GM04504 (cell line): ENCODE results near the gene TMEM100.

Experiments used
- DNase-seq: peaks from one replicate; pipeline ENCODE4 v3.0.0-alpha.2; 2012; ENCODE audit warnings: low read depth

TMEM100 gene

DNA sequence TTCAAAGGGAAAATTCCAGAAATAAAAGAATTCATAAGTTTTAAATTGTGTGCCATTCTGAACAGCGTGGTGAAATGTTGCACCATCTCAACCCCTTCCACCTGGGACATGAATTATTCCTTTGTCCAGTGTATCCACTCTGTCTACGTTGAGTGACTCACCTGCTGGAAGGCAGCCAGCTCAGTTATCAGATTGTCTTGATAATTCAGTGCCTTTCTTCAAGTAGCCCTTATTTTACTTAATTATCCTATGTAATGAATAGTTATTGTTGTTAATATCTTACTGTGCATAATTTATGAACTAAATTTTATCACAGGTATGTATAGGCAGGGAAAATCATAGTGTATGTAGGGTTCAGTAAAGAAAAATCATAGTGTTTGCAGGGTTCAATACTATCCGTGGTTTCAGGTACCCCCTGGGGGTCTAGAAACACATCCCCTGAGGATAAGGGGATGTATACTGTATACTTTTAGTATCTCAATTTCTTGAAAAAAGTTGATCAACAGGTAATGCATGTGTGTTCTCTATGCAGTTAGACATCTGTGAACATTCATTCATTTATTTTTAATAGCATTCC is 20.5 kb upstream of the TMEM100 start:
- DNase-seq: no peak

DNA sequence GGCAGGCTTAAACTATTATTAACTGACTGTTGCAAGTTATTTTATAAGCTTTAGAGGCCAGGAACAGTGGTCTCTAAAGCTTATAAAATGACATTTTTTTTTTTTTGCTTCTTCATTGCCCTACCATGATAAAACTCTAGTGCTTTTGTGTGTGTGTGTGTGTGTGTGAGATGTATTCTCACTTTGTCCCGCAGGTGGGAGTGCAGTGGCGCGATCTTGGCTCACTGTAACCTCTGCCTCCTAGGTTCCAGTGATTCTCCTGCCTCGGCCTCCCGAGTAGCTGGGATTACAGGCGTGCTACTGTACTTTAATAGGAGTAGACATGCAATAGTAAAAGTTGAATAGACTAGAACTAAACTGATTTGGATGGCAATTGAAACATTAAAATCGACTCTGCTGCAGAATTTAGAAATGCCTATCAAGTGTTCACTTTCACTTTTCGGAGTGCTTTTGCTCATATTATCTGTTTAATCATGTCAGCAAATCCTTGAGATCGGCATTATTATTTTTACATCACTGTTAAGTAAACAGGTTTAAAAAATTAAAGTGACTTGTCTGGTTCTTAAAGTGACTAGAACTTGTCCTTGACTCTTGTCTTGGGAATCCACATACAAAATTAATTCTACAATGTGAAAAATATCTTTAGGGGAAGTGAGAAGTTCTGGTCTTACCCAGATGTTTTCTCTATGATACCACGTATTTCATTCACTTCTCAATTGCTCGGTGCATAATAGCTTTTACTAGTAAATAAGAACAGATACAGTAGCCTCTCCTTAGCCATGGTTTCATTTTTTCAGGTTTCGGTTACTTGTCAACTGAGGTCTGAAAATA is 19.8 kb upstream of the TMEM100 start:
- DNase-seq: no peak

DNA sequence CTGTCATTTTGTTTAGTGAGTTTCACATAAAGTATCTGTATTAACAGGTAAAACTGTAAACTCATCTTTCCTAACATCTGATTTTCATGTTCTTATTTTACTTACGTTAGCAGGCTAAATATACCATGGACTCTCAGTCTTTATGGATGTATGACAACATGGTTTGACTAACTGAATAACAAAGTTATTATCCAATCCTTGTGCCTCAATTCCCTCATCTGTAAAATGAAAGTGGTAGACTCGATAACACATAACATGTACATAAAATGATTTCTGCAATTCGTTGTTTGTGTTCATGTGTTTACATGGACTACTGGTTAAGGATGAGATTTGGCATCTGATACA is 18.7 kb upstream of the TMEM100 start:
- no peak for DNase-seq

DNA sequence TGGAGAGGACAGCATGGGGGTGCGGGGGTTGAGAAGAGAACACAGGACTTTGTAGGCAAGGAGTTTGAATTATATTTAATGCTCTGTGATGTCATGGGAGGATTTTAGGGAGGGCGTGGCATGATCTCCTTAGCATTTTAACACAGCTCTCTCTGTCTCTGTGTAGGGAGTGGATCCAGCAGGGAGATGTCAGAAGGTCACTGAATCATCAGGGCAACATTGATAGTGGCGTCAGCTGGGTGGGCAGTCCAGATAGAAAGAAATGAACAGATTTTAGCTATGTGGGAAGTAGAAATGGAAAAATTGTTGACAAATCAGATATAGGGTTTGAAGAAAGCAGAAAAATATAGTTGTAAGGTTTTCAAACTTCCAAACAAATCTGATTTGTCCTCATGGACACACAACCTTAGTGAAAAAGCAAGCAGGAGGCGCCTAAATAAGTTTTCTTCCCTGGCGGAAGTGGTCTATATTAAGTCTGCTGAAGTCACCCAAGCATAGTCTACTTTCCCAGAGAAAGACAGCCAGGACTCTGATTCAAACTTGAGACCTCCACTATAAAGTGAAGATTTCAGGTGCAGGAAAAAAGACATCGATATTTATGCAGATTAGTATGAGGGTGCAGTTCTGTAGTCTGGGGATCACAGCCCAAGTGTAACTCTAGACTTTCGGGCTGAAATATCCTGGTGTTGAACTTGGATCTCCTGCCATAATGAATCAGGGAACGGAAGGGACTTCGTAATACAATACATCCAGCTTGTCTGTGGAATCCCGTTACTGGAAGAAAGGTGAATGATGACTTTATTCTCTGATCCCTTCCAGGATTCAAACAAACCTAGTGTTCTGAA is 18.1 kb upstream of the TMEM100 start:
- no peak for DNase-seq

DNA sequence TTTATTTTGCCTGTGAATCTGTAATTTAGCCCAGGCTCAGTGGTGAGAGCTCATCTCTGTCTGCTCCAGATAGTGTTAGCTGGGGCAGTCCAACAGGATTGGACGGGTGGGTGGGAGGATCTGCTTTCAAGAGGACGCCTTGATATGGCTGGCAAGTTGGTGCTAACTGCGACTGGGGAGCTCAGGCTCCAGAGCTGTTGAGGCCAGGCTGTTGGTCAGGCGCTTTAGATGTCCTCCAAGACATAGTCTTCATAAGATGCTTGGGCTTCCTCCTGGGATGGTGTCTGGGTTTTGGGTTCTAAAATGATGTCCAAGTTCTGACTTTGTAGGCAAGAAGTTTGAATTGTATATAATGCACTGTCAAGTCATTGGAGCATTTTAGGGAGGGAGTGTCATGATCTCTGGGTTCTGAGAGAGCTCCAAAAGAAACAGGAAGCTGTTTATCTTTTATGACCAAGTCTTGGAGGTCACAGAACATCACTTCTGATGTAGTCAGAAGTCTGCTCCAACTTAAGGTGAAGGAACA is 15.4 kb upstream of the TMEM100 start:
- no peak for DNase-seq

DNA sequence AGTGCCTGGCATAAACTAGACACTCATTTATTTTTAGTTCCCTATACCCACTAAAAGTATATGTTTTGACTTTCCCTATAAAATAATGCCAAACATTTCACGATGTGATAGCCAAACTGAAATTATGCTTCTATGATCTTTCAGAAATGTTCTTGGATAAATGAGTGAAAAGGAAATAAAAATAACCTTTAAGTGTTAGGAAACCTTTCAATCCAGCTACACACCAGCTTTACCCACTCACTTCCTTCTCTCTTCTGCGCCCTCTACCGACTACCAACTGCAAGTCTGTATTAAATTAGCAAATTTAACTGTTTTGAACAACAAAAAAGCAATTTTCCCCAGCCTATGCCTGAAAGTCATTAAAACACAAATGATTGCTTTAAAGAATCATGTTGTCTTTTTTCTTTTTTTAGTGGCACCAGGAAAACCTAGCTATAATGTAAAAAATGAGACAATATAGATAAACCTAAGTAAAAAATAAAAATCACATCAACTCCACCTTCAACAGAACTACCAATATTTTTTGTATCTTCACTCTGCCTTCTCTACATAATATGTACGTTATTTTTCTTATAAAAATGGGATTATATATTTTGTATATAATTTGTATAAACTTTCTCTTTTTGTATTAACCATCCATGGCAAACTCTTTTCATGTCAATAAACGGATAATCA is 13.2 kb upstream of the TMEM100 start:
- DNase-seq: no peak

DNA sequence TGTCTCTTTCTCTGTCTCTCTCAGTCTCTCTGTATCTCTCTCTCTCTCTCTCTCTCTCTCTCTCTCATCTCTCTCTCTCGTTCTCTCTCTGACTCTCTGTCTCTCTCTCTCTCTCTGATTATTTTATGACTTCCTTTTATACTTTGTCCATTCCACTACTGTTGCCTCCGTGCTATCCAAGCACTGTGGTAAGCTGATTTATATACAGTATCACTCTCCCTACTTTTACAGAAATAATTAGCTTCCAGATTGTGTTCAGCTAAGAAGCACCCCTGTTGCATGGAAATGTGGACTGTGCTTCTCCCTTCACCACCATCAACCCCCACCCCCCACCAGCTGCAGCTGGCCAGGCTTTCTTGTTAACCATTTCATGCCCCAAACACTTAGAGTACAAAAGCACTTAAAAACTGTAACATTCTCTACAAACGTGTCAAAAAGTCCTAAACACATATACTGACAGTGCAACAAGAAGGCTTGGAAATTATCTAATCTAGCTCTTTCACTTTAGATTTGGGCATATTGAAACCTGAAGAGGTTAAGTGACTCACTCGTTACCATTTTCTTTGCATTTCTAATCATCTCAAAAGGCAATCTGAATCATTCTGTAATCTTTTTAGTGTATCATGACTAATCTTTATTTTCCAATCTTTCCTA is 11.6 kb upstream of the TMEM100 start:
- DNase-seq: no peak

DNA sequence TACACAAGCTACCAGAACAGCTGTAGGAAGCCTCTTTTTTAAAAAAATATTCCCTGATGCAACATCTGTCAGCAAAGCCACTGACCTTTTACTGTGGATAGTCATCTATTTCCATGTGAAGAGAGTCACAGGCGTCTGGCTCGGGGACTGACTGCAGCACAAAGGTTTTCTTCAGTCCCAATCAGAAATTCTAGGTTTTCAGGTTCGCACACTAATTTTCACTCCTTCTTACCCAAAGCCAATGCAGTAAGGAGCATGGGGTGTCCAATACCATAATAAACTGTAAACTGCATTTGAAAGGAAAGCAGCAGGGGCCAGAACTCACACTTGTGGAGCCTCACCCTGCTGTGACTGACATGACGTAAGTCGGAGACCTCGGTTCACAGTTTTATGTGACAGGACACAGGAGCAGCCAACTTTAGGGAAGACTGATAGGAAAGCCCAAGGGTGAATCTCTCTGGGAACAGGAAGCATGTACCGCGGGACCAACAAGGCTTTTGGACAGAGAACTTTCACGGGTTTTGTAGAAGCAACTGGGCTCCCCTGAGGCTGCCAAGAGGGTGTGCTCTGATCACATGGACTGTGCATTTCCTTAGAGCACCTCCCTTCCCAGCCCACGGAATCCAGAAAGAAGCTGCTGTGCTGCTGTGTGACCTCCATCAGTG is 9.1 kb upstream of the TMEM100 start:
- DNase-seq: no peak

DNA sequence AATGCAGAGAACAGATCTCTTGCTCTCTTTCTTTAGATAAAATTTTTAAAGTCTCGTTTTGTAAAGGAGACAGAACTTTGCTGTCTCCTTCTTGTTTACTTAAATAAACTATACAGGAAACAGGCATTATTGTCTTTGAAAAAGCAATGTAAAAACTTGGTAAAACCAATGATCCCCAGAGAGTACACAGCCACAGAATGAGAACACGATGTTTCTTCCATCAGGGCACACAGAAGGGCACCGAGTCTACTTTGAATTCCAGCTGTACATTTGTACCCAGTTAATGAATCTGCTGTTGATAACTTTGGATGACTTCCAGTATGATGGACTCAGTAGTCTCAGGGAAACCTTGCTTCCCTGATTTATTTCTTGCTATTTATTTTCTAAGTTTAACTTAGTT is 8.1 kb upstream of the TMEM100 start:
- DNase-seq: no peak

DNA sequence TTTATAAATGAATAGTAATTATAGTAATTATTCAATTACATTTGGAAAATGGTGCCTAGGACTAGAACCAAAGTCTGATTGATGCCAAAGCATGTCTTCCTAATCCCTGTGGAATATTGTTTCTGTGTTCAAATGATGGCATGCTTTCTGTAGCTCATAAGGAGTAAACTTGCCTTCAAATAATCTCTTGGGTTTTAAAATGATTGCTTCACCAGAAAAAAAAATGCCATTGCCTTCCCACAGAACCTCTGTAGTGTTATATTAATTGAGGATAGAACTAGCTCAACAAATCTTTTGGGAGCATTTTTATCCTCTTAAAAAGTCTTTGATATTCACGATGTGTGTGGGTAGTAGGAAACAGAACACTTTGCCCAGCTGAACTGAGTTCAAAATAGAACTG is 7.7 kb upstream of the TMEM100 start:
- no peak for DNase-seq

DNA sequence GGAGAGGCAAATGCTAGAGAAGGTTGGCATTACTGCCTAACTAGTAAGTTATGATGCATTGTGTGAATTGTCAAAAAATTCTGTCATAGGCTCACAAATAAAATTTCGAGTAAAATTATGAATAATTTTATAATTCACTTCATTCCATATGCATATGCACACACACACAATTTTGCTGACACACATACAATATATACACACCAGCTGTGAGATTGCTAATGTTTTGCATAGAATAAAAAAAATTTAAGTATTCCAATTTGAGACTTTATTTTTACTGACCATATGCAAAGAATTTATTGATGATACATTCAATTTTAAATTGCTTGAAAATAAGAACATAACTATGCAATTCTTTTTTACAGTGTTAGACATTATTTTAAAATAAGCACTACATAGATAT is 6.8 kb upstream of the TMEM100 start:
- no peak for DNase-seq

DNA sequence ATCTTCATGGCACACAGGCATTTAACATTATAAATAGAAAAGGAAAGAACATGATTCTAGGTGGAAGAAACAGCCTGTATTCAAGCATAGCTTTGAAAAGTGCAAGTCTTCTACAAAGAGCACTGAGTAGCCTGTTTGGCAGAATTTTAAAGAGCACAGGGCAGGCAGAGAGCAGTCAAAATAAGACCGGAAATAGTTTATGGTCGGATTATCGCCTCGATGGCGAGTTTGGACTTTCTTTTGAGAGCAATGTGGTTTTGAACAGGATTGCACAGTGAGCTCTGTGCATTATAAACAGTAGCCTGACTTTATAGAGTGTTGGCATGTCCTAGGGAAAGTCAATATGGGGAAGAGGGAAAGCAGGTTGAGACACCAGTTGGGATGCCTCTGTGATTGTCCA is 6.2 kb upstream of the TMEM100 start:
- DNase-seq: no peak

DNA sequence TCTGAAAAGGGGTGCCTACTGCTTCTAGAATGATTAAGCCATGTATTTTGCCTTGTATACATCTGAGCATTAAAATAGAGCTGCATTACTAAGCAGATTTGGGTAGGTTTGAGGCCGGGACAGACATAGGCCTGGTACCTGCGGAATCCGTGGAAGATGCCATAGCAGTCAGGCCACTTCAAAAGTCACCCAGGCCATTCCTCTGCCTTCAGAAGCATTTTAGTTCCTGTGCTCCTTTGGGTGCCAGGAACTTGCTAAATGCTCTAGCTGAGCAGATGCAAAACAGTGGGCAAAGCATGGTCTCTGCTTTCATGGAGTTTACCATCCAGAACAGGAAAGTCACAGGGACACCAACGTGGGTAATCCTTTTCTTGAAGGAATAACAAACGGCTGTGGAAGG is 5.7 kb upstream of the TMEM100 start:
- DNase-seq: no peak

DNA sequence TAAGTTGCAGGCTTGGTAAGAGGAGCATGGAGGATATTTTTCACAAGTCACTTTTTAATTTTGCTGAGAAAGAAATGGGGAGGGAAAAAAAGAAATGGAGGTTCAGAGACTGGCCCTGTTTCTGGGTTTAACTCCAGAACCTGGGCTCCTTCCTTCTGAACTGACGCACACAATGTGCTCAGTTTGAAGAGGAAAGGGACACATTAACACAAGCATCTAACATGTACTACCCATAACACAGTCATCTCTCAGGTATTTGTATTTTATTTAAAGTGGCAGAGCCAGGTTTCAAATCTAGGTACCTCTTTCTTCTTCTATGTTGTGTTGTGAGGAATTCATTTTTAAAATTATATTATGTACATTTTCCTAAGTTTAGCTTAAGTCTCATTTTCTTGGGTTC is 5.3 kb upstream of the TMEM100 start:
- no peak for DNase-seq

DNA sequence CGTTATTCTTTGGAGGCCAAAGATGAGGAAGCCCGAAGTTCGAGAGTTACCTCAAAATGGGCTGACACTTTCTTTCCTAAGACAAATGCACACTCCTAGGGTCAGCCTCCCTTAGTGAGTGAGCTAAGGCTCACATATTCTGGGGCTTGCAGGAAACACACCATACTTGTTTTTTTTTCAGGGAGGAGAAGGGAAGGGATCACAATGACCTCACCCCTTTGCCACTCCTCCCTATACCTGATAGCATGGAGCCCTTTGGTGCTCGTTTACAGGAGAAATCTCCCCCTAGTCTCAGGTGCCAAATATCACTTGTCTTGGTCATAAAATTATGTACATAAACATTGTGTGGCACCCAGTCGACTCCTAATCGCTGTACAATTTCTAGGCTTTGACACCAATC is 4.6 kb upstream of the TMEM100 start:
- no peak for DNase-seq

DNA sequence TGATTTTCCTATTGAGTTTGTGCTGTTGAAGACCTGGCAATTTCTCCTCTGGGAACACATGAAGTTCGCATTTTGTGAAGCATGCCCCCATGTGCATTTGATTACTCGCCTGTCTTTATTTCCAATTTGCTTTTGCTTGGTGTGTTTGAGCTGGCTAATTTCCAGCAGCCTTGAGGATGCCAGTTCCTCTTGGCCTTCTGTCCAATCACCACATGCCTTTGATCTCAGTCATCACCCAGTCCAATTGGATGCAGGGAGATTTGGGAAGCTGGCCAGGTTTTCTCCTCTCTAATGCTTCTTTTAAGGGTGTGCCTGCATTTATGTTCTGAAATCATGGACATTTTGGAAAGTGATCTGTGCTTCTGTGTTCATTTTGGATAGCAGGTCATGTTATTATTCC is 3.8 kb upstream of the TMEM100 start:
- peak; percentile 88 for DNase-seq

DNA sequence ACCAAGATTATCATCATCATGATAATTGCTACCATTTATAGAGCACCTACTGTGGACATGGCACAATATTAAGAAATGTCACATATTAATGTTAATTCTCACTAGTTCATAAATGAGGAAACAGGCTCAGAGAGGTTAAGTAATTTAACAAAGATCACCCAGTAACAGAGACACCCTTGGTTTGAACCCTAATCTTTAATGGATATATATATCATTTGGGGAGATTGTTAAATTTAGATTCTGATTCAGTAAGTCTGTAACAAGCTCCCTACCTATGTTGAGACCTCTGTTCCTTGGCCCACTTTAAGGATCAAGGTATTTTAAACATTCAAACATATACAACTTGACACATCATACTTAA is 804 bp upstream of the TMEM100 start:
- no peak for DNase-seq

DNA sequence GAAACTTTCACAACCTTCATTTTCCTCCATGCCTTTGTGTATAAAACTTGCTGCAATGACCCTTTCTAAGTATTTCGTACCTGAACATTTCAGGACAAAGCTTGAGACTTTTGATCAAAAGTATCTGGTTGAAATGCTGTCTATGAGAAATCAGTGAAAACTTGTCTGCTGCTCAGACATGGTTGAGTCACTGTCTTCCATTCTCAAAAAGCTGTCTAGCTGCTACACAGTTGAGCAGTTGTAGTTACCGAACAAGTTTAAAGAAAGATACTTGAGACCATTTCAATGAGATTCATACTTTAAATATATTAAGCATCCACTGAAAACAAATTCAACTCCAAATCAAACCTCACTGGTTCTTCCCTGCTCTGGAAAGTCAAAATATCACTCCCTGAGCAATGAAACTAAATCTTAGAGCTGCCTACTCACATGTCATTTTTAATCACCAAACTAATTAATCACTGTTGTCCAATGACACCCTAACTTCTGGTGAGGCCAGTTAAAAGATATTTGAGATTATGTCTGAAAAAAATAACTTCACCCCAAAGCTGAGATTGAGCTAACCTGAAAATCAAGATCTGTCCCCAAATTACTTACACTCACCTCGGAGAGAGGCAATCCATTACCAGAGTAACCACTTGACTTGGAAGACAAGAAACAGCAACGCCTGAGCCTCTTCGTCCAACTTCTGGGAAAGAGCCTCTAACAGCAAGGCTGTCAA is 488 bp downstream of the TMEM100 start:
- no peak for DNase-seq

DNA sequence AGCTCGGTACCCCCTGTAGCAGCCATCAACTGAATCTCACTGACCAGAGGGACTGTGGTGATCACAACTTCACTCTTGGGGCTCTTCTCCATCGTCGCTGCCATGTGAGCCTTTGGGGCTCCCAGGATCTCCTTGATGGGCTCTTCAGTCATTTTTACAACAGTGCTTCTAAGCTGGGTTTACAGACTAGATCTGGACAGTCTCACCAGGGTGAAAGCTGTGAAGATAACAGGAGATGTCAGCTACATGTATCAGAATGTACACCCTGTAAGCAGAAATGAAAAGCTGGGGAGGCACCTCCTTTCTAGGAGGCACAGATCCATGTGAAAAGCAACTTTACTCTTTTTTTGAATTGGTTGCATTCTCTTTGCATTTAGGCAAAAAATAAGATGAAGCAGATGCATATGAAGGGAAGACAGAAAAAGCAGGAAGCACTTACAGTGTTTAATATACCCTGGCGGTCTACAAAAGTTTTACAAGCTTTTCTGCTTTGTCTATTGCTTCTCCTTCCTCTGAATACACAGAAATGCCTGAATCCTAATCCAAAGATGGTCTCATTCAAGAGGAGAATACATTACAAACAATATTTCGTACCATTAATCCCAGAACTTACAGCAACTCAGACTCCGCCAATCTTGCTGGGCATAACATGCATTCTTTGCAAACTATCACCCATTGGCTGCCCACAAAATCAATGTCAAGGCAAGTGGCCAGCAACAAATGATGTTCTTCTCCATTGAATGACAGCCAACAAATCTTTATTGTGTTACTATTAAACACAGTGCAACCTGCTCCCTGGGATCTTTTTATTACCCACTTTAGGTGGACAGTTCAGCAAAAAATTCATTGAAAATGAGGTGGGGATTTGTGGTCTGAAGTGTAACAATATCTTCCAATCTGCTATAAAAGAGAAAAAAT is 1.5 kb downstream of the TMEM100 start:
- no peak for DNase-seq
